SK-N-SH (cell line): ENCODE measurements around the gene KLHL4. TPM values are rescaled to one million over a fixed set of nuclear protein-coding genes. Genes with fewer than 3 reads are reported as not detected.

Experiments
- CTCF ChIA-PET: fragments of 300-600, 350-600 bp; formaldehyde crosslinking; extraction: SDS; loops from one replicate; lab custom pipeline; 2021; lab: Yijun Ruan, JAX
- POLR2A ChIA-PET: fragments of 350-600 bp; sonication (Branson Sonifier 250); formaldehyde crosslinking; extraction: SDS; loops from one replicate; lab custom pipeline; 2020; ENCODE audit warnings: antibody characterized with exemption, inconsistent platforms; lab: Yijun Ruan, JAX
- DNase-seq: peaks from one replicate; pipeline ENCODE4 v3.0.0; 2012
- H2AFZ ChIP-seq: fragments of 200-600 bp; sonication (generic); 2 replicates; pipeline ENCODE4 v1.8.1; 2016; ENCODE audit warnings: antibody characterized with exemption, mild to moderate bottlenecking, low read depth
- H3F3A ChIP-seq: fragments of 200-600 bp; sonication (generic); replicated peaks from 2 replicates; pipeline ENCODE3; 2016; ENCODE audit warnings: antibody characterized with exemption, mild to moderate bottlenecking; ENCODE audit not compliant: insufficient read depth
- H3K27ac ChIP-seq, 2 experiments: fragments of 200-500 bp in 1 of 2; fragments of 200-600 bp in 1 of 2; sonication (Bioruptor generic) in 1 of 2; sonication (generic), shearing (Covaris generic) in 1 of 2; 2 replicates each; pipeline versions ENCODE4 v1.5.1 to v1.6.1; 2014 to 2016; ENCODE audit warnings: low read depth in 2 of 2, inconsistent platforms in 1 of 2, low read length in 1 of 2, mild to moderate bottlenecking in 1 of 2, mixed read lengths in 1 of 2
- H3K27me3 ChIP-seq: fragments of 200-600 bp; sonication (generic), shearing (Covaris generic); 2 replicates; pipeline ENCODE4 v1.6.1; 2016; ENCODE audit warnings: mixed run types; ENCODE audit not compliant: insufficient read depth
- H3K36me3 ChIP-seq, 2 experiments: fragments of 200-500 bp in 1 of 2; fragments of 200-600 bp in 1 of 2; sonication (Bioruptor generic) in 1 of 2; sonication (generic) in 1 of 2; replicated peaks in 1 of 2; 2 replicates each; pipeline versions ENCODE3 to v1.5.1; 2014 to 2016; ENCODE audit warnings: low read length in 1 of 2, mild to moderate bottlenecking in 1 of 2; ENCODE audit not compliant: insufficient read depth in 2 of 2, control insufficient read depth in 1 of 2
- H3K4me1 ChIP-seq, 2 experiments: fragments of 200-500 bp in 1 of 2; fragments of 200-600 bp in 1 of 2; sonication (Bioruptor generic) in 1 of 2; sonication (generic), shearing (Covaris generic) in 1 of 2; 2 replicates each; pipeline versions ENCODE4 v1.5.1 to v1.6.1; 2014 to 2016; ENCODE audit warnings: low read depth in 1 of 2, low read length in 1 of 2, mixed run types in 1 of 2; ENCODE audit not compliant: insufficient read depth in 2 of 2, control insufficient read depth in 1 of 2
- H3K4me2 ChIP-seq: fragments of 200-600 bp; sonication (generic), shearing (Covaris generic); 2 replicates; pipeline ENCODE4 v1.6.1; 2017; ENCODE audit warnings: mixed run types
- H3K4me3 ChIP-seq, 2 experiments: fragments of 200-500 bp in 1 of 2; fragments of 200-600 bp in 1 of 2; sonication (Bioruptor generic) in 1 of 2; sonication (generic), shearing (Covaris generic) in 1 of 2; 2 replicates each; pipeline versions ENCODE4 v1.5.1 to v1.8.1; 2014 to 2016; ENCODE audit warnings: low read depth in 2 of 2, inconsistent platforms in 1 of 2, low read length in 1 of 2, mild to moderate bottlenecking in 1 of 2, mixed read lengths in 1 of 2, moderate library complexity in 1 of 2
- H3K79me2 ChIP-seq: fragments of 200-600 bp; sonication (generic); 2 replicates; pipeline ENCODE4 v1.8.1; 2017; ENCODE audit warnings: mild to moderate bottlenecking; ENCODE audit not compliant: insufficient read depth
- H3K9ac ChIP-seq: fragments of 200-600 bp; sonication (generic); 2 replicates; pipeline ENCODE4 v1.6.1; 2017; ENCODE audit warnings: mixed run types
- H3K9me2 ChIP-seq: fragments of 200-600 bp; sonication (generic); 2 replicates; pipeline ENCODE4 v1.6.1; 2017; ENCODE audit warnings: mixed run types
- H3K9me3 ChIP-seq: fragments of 200-600 bp; sonication (generic); 2 replicates; pipeline ENCODE4 v1.6.1; 2017; ENCODE audit warnings: mixed run types, mild to moderate bottlenecking, moderate library complexity
- H4K20me1 ChIP-seq: fragments of 200-600 bp; sonication (generic); 2 replicates; pipeline ENCODE4 v1.6.1; 2017; ENCODE audit warnings: mild to moderate bottlenecking, mixed run types; ENCODE audit not compliant: insufficient read depth
- CHD2 ChIP-seq: fragments of 150-350 bp; IDR thresholded peaks from 2 replicates; pipeline ENCODE4 v1.6.1; 2018; ENCODE audit warnings: low read length; ENCODE audit not compliant: partially characterized antibody
- EZH2phosphoT487 ChIP-seq: fragments of 200-600 bp; sonication (generic); IDR thresholded peaks from 2 replicates; pipeline ENCODE4 v1.6.1; 2017; ENCODE audit warnings: low read depth, mixed run types, mild to moderate bottlenecking, antibody characterized with exemption, moderate library complexity, borderline replicate concordance
- FOXJ3 ChIP-seq: sonication (generic); formaldehyde crosslinking; IDR thresholded peaks from 2 replicates; pipeline ENCODE4 v1.5.1; 2020; ENCODE audit warnings: mild to moderate bottlenecking, missing genetic modification reagents
- GABPA ChIP-seq: IDR thresholded peaks from 2 replicates; pipeline ENCODE4 v1.4.0; 2012; ENCODE audit warnings: low read depth, mild to moderate bottlenecking
- JUND ChIP-seq: IDR thresholded peaks from 2 replicates; pipeline ENCODE4 v1.4.0; 2012
- MEF2A ChIP-seq: IDR thresholded peaks from 2 replicates; pipeline ENCODE4 v1.4.0; 2012; ENCODE audit warnings: low read depth, borderline replicate concordance
- MXI1 ChIP-seq: IDR thresholded peaks from 2 replicates; pipeline ENCODE4 v1.6.1; 2012; ENCODE audit warnings: mild to moderate bottlenecking, low read depth, low read length, improper control_type of control experiment
- NRF1 ChIP-seq: IDR thresholded peaks from 2 replicates; pipeline ENCODE4 v1.6.1; 2012; ENCODE audit warnings: low read depth, mild to moderate bottlenecking, low read length
- RAD21 ChIP-seq: IDR thresholded peaks from 2 replicates; pipeline ENCODE4 v1.6.1; 2012; ENCODE audit warnings: mild to moderate bottlenecking, low read length
- SIN3A ChIP-seq: IDR thresholded peaks from 2 replicates; pipeline ENCODE4 v1.6.1; 2012; ENCODE audit warnings: low read depth, mild to moderate bottlenecking, low read length, moderate library complexity, borderline replicate concordance
- SMC3 ChIP-seq: IDR thresholded peaks from 2 replicates; pipeline ENCODE4 v1.6.1; 2012; ENCODE audit warnings: low read depth, low read length, improper control_type of control experiment
- TAF1 ChIP-seq: IDR thresholded peaks from 2 replicates; pipeline ENCODE4 v1.6.1; 2012; ENCODE audit warnings: low read depth, mild to moderate bottlenecking, low read length, moderate library complexity, borderline replicate concordance
- TEAD4 ChIP-seq: IDR thresholded peaks from 2 replicates; pipeline ENCODE4 v1.4.0; 2012; ENCODE audit warnings: mild to moderate bottlenecking, borderline replicate concordance; ENCODE audit not compliant: insufficient read depth
- YY1 ChIP-seq: IDR thresholded peaks from 2 replicates; pipeline ENCODE4 v1.4.0; 2012; ENCODE audit warnings: low read depth, mild to moderate bottlenecking
- WGBS: methylation state at CpG from one replicate; pipeline ENCODE4 v1.1.6; 2017; ENCODE audit warnings: low lambda C conversion rate; 5-methylcytosine and 5-hydroxymethylcytosine counted together
- polyA plus RNA-seq, 3 experiments: library from polyadenylated mRNA; depleted of rRNA; stranded (reverse); fragments of >200 nt; gene quantifications; 2 replicates each; pipeline ENCODE4 v1.2.3, GENCODE V29; 2012
- TF ChIP-seq, protein P1 (sequence below): fragments of 150-350 bp; IDR thresholded peaks from 2 replicates; pipeline ENCODE4 v1.6.1; 2017; ENCODE audit warnings: antibody characterized with exemption, low read length, low read depth, borderline replicate concordance
- TF ChIP-seq, protein P2 (sequence below): fragments of 200-600 bp; sonication (generic); IDR thresholded peaks from 2 replicates; pipeline ENCODE4 v1.6.1; 2017; ENCODE audit warnings: antibody characterized with exemption, mild to moderate bottlenecking, moderate library complexity
- TF ChIP-seq, protein P3 (sequence below): IDR thresholded peaks from 2 replicates; pipeline ENCODE4; 2012
- TF ChIP-seq, protein P4 (sequence below): IDR thresholded peaks from 2 replicates; pipeline ENCODE4 v1.4.0; 2012; ENCODE audit warnings: low read depth, borderline replicate concordance

KLHL4 gene
- polyA plus RNA-seq, 1 of the 3 experiments (the other 2 are of a cell fraction) = 0.18 TPM

DNA sequence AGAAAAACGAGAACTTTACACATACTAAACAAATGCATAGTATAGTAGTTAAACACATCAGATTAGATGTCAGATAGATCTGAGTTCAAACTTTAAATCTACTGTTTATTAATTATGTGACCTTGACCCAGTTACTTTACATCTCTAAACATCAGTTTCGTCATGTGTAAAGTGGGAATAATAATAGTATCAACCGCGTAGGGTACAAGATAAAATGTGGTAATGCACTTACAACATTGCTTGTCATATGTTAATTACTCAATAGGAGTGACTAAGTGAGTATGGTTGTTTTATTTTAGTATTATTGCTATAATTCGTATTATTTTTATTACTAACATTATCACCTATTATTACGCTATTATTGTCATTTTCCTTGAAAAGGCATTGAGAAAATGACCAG lies 144.2 kb downstream of the KLHL4 start:
- H3K4me3 ChIP-seq = no peak overlapping the region
- TF ChIP-seq, protein P1, sequence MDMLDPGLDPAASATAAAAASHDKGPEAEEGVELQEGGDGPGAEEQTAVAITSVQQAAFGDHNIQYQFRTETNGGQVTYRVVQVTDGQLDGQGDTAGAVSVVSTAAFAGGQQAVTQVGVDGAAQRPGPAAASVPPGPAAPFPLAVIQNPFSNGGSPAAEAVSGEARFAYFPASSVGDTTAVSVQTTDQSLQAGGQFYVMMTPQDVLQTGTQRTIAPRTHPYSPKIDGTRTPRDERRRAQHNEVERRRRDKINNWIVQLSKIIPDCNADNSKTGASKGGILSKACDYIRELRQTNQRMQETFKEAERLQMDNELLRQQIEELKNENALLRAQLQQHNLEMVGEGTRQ = no peak
- TF ChIP-seq MXI1 (no peak), SIN3A (no peak), FOXJ3 (CRISPR knock-in tag) (no peak), TEAD4 (no peak), CHD2 (no peak)
- TF ChIP-seq, protein P2, sequence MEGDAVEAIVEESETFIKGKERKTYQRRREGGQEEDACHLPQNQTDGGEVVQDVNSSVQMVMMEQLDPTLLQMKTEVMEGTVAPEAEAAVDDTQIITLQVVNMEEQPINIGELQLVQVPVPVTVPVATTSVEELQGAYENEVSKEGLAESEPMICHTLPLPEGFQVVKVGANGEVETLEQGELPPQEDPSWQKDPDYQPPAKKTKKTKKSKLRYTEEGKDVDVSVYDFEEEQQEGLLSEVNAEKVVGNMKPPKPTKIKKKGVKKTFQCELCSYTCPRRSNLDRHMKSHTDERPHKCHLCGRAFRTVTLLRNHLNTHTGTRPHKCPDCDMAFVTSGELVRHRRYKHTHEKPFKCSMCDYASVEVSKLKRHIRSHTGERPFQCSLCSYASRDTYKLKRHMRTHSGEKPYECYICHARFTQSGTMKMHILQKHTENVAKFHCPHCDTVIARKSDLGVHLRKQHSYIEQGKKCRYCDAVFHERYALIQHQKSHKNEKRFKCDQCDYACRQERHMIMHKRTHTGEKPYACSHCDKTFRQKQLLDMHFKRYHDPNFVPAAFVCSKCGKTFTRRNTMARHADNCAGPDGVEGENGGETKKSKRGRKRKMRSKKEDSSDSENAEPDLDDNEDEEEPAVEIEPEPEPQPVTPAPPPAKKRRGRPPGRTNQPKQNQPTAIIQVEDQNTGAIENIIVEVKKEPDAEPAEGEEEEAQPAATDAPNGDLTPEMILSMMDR = no peak
- TF ChIP-seq, protein P3, sequence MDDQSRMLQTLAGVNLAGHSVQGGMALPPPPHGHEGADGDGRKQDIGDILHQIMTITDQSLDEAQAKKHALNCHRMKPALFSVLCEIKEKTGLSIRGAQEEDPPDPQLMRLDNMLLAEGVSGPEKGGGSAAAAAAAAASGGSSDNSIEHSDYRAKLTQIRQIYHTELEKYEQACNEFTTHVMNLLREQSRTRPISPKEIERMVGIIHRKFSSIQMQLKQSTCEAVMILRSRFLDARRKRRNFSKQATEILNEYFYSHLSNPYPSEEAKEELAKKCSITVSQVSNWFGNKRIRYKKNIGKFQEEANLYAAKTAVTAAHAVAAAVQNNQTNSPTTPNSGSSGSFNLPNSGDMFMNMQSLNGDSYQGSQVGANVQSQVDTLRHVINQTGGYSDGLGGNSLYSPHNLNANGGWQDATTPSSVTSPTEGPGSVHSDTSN = no peak
- TF ChIP-seq, all 33 proteins: peak for 0
- no peaks in the 10 kb centered on the region for H4K20me1 ChIP-seq
- no peaks in the 10 kb centered on the region for H3K9me3 ChIP-seq
- no peaks in the 10 kb centered on the region for H3F3A ChIP-seq
- no peaks in the 10 kb centered on the region for H3K9me2 ChIP-seq
- H3K36me3 ChIP-seq = no peaks in the 10 kb centered on the region
- no peaks in the 10 kb centered on the region for H3K27me3 ChIP-seq
- WGBS = 6% methylated on average over 6 of the region's 6 CpGs
- H2AFZ ChIP-seq = no peak overlapping the region
- H3K27ac ChIP-seq = no peak overlapping the region
- no peak overlapping the region for H3K9ac ChIP-seq
- ChIA-PET POLR2A (no interaction called here), CTCF (no interaction called here)
- DNase-seq = no peak
- H3K79me2 ChIP-seq = no peaks in the 10 kb centered on the region
- no peak overlapping the region for H3K4me2 ChIP-seq
- H3K4me1 ChIP-seq = no peaks in the 10 kb centered on the region

DNA sequence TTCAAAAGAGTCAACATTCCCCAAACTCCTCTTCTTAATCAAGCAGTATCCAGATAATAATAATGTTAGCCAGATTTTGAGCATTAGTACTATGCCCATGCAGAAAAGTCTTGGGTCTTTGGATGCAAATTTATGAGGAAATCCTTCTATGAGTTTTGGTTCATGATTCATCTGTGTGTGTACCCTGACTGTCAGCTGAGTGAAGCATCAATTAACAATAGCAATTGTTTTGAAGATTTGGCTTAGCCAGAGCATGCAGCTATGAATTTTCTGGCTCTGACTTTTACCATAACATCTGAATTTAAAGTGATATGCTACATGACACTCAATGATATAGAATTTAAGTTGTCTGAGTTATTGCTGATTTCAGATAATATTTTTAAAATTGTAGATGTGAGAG lies 145.8 kb downstream of the KLHL4 start:
- ChIA-PET POLR2A (no interaction called here), CTCF (no interaction called here)
- Histone ChIP-seq H3K9me2 (no peaks in the 10 kb centered on the region), H3K4me2 (no peak overlapping the region), H3F3A (no peaks in the 10 kb centered on the region), H3K36me3 (no peaks in the 10 kb centered on the region), H3K27me3 (no peaks in the 10 kb centered on the region), H4K20me1 (no peaks in the 10 kb centered on the region), H3K9ac (no peak overlapping the region), H3K79me2 (no peaks in the 10 kb centered on the region), H3K4me1 (no peaks in the 10 kb centered on the region), H3K9me3 (no peaks in the 10 kb centered on the region), H3K27ac (no peak overlapping the region), H3K4me3 (no peak overlapping the region), H2AFZ (no peak overlapping the region)
- no peak for DNase-seq
- TF ChIP-seq JUND = no peak
- TF ChIP-seq CHD2 = no peak
- no peak for TF ChIP-seq FOXJ3 (CRISPR knock-in tag)
- TF ChIP-seq YY1 = no peak
- TF ChIP-seq MEF2A = no peak
- TF ChIP-seq GABPA = no peak
- no peak for TF ChIP-seq SMC3
- TF ChIP-seq TEAD4 = no peak
- no peak for TF ChIP-seq MXI1
- TF ChIP-seq, protein P1 = no peak
- TF ChIP-seq, protein P3 = no peak
- TF ChIP-seq, protein P4, sequence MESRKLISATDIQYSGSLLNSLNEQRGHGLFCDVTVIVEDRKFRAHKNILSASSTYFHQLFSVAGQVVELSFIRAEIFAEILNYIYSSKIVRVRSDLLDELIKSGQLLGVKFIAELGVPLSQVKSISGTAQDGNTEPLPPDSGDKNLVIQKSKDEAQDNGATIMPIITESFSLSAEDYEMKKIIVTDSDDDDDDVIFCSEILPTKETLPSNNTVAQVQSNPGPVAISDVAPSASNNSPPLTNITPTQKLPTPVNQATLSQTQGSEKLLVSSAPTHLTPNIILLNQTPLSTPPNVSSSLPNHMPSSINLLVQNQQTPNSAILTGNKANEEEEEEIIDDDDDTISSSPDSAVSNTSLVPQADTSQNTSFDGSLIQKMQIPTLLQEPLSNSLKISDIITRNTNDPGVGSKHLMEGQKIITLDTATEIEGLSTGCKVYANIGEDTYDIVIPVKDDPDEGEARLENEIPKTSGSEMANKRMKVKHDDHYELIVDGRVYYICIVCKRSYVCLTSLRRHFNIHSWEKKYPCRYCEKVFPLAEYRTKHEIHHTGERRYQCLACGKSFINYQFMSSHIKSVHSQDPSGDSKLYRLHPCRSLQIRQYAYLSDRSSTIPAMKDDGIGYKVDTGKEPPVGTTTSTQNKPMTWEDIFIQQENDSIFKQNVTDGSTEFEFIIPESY = no peak
- no peak for TF ChIP-seq RAD21
- TF ChIP-seq NRF1 = no peak
- TF ChIP-seq TAF1 = no peak
- no peak for TF ChIP-seq EZH2phosphoT487
